ENCODE data around the gene SQOR.

DNA sequence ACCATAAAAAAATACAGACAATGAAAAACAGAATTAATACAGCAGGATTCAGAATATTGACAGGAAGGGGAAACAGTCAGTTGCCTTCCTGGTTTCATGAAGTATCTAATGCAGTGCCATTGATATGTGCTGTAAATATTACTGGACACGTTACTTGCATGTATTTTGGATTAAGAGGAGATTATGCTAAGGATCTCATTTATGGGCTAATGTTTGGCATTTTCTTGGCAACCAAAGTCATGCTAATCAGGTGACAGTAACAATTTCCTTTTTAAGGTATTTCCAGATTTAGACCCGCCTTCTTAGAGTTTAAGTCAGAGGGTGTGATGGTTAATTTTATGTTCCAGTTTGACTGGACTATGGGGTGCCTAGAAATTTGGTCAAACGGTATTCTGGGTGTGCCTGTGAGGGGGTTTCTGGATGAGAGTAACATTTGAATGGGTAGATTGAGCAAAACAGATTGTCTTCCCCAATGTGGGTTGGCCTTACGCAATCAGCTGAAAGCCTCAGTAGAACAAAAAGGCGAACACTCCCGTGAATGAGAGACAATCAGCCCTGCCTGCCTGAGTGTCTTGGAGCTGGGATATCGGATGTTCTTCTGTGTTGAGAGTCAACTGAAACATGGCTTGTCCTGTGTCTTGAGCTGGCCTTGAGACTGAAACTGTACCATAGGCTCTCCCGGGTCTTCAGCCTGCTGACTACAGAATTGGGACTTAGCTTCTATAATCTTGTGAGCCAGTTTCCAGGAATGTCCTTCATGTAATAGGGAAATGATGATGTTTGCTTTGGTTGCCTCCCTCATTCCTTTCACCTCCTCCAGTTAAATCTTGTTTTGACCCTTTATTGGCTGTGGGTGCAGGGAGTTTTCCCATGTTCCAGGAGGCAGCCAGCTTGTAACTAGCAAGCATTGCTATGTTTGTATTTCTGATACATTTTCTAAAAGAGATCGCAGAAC lies 10.5 kb downstream of the SQOR start:
- TF ChIP-seq FOXP2 (optimal IDR thresholded peaks at IDR 0.05; ENCODE audit: control extremely low read depth, extremely low read length, insufficient read depth): no peak
- TF ChIP-seq EZH2 (IDR thresholded peaks at IDR 0.05): no peak
- no peak for TF ChIP-seq POLR2AphosphoS5 (IDR thresholded peaks at IDR 0.05; ENCODE audit: borderline replicate concordance, low read depth, low read length)

Measured in SK-N-MC (cell line).